HepG2 (cell line): ENCODE results near the gene BCAS1. TPM values are rescaled to one million over a fixed set of nuclear protein-coding genes. Genes with fewer than 3 reads are reported as not detected.

ENCODE experiments used
- BORCS8-MEF2B ChIP-seq: sonication (generic); formaldehyde crosslinking; IDR thresholded peaks from 2 replicates; pipeline ENCODE4 v1.8.0; 2022; ENCODE audit warnings: mild to moderate bottlenecking, missing genetic modification reagents
- CBX1 ChIP-seq: IDR thresholded peaks from one replicate; pipeline ENCODE4 v1.6.1; 2016; ENCODE audit warnings: antibody characterized with exemption, low read depth
- CC2D1A ChIP-seq: sonication (generic); formaldehyde crosslinking; IDR thresholded peaks from 2 replicates; pipeline ENCODE4 v1.8.1; 2023; ENCODE audit warnings: mild to moderate bottlenecking, missing genetic modification reagents
- FIP1L1 ChIP-seq: fragments of 200-400 bp; formaldehyde crosslinking; IDR thresholded peaks from 2 replicates; pipeline ENCODE4 v1.6.1; 2018; ENCODE audit warnings: low read depth, mild to moderate bottlenecking, low read length, moderate library complexity, borderline replicate concordance; ENCODE audit not compliant: insufficient read depth
- KDM3A ChIP-seq: IDR thresholded peaks from 2 replicates; pipeline ENCODE4 v1.6.1; 2018; ENCODE audit warnings: low read depth, missing compliant biosample characterization
- MZF1 ChIP-seq: sonication (generic); formaldehyde crosslinking; IDR thresholded peaks from 2 replicates; pipeline ENCODE4 v1.8.1; 2023; ENCODE audit warnings: mild to moderate bottlenecking, missing genetic modification reagents, borderline replicate concordance
- TP53 ChIP-seq: sonication (generic); formaldehyde crosslinking; conservative IDR thresholded peaks from 2 replicates; pipeline ENCODE4 v1.4.0; 2020; ENCODE audit warnings: missing genetic modification reagents
- ZNF17 ChIP-seq: sonication (generic); formaldehyde crosslinking; IDR thresholded peaks from 2 replicates; pipeline ENCODE4 v1.5.0; 2020; ENCODE audit warnings: mild to moderate bottlenecking, missing genetic modification reagents
- ZNF225 ChIP-seq: sonication (generic); formaldehyde crosslinking; IDR thresholded peaks from 2 replicates; pipeline ENCODE4 v1.4.0; 2020; ENCODE audit warnings: mild to moderate bottlenecking, missing genetic modification reagents
- ZNF598 ChIP-seq: sonication (generic); formaldehyde crosslinking; IDR thresholded peaks from 2 replicates; pipeline ENCODE4 v1.5.1; 2020; ENCODE audit warnings: mild to moderate bottlenecking, missing genetic modification reagents, borderline replicate concordance
- ZNF777 ChIP-seq: sonication (generic); formaldehyde crosslinking; IDR thresholded peaks from 2 replicates; pipeline ENCODE4 v1.4.0; 2020; ENCODE audit warnings: missing genetic modification reagents
- polyA plus RNA-seq, 8 experiments: library from polyadenylated mRNA; depleted of rRNA in 3 of 8; stranded (reverse) in 7 of 8; unstranded in 1 of 8; fragments of >200 nt; fragmentation: Illumina TruSeq in 4 of 8; extraction: Trizol in 4 of 8; gene quantifications; 2 replicates each; pipeline versions ENCODE4 v1.2.1 to v1.2.3, GENCODE V29; 2011 to 2016; ENCODE audit warnings: low read depth in 4 of 8, missing spikeins in 1 of 8, mixed read lengths in 1 of 8; ENCODE audit not compliant: insufficient read depth in 1 of 8
- total RNA-seq, 5 experiments: library from RNA; depleted of rRNA; stranded (reverse); fragments of >200 nt; fragmentation: Illumina TruSeq; extraction: Trizol; gene quantifications; 2 replicates each; pipeline ENCODE4 v1.2.3, GENCODE V29; 2016; ENCODE audit warnings: low read depth in 1 of 5
- TF ChIP-seq, protein P1 (sequence below): sonication (generic); formaldehyde crosslinking; IDR thresholded peaks from 2 replicates; pipeline ENCODE4 v1.4.0; 2020; ENCODE audit warnings: missing genetic modification reagents, borderline replicate concordance
- TF ChIP-seq, protein P2 (sequence below): sonication (generic); formaldehyde crosslinking; conservative IDR thresholded peaks from 2 replicates; pipeline ENCODE4 v1.8.0; 2022; ENCODE audit warnings: missing genetic modification reagents
- TF ChIP-seq, protein P3 (sequence below): sonication (generic); formaldehyde crosslinking; IDR thresholded peaks from 2 replicates; pipeline ENCODE4 v1.8.0; 2022; ENCODE audit warnings: mild to moderate bottlenecking, missing genetic modification reagents, borderline replicate concordance
- TF ChIP-seq, protein P4 (sequence below): sonication (generic); formaldehyde crosslinking; IDR thresholded peaks from 2 replicates; pipeline ENCODE4 v1.5.1; 2020; ENCODE audit warnings: mild to moderate bottlenecking, missing genetic modification reagents, moderate library complexity
- TF ChIP-seq, protein P5 (sequence below): sonication (generic); formaldehyde crosslinking; IDR thresholded peaks from 2 replicates; pipeline ENCODE4 v1.5.1; 2020; ENCODE audit warnings: missing genetic modification reagents, mild to moderate bottlenecking, borderline replicate concordance

Gene BCAS1
- total and polyA plus RNA-seq, 2 of the 13 experiments (the other 11 are each of a cell fraction or from before 2014, with no cell fraction given) = 0.55 to 0.91 TPM

DNA sequence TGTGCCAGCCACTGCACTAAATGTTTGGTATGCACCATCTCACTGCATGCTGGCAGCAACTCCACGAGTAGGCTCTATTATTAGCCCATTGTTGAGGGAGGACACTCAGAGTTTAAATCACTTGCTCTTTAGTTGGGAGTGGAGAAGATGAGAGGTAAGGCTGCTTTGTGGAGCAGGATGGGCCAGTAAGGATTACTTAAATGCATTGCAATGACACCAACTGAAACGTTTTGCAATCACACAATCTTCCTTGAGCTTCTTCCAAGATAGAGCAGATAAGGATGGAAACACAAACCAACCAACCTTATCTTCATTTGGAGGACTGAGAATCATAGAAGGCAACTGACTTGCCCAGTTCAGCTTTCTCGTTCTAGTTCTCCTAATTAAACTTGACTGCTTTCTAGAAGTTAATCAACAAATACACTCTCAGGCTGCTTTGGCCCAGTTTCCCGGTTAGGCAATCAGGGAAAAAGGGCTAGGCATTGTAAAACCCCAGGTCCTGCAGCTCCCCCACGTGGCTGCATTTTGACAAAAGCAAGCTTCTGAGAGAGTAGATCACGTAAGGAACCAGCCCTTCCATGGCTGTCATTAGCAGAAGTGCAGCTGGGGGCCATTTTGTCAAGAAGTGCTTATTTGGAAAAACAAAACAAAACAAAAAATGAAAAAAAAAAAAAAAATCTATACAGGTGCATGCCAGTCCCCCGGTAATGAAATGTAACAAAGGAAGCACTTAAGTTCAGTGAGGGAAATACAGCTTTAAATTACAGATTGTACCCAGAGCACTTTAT, 130.6 kb downstream of the BCAS1 start (continued):
- TF ChIP-seq, protein P1, sequence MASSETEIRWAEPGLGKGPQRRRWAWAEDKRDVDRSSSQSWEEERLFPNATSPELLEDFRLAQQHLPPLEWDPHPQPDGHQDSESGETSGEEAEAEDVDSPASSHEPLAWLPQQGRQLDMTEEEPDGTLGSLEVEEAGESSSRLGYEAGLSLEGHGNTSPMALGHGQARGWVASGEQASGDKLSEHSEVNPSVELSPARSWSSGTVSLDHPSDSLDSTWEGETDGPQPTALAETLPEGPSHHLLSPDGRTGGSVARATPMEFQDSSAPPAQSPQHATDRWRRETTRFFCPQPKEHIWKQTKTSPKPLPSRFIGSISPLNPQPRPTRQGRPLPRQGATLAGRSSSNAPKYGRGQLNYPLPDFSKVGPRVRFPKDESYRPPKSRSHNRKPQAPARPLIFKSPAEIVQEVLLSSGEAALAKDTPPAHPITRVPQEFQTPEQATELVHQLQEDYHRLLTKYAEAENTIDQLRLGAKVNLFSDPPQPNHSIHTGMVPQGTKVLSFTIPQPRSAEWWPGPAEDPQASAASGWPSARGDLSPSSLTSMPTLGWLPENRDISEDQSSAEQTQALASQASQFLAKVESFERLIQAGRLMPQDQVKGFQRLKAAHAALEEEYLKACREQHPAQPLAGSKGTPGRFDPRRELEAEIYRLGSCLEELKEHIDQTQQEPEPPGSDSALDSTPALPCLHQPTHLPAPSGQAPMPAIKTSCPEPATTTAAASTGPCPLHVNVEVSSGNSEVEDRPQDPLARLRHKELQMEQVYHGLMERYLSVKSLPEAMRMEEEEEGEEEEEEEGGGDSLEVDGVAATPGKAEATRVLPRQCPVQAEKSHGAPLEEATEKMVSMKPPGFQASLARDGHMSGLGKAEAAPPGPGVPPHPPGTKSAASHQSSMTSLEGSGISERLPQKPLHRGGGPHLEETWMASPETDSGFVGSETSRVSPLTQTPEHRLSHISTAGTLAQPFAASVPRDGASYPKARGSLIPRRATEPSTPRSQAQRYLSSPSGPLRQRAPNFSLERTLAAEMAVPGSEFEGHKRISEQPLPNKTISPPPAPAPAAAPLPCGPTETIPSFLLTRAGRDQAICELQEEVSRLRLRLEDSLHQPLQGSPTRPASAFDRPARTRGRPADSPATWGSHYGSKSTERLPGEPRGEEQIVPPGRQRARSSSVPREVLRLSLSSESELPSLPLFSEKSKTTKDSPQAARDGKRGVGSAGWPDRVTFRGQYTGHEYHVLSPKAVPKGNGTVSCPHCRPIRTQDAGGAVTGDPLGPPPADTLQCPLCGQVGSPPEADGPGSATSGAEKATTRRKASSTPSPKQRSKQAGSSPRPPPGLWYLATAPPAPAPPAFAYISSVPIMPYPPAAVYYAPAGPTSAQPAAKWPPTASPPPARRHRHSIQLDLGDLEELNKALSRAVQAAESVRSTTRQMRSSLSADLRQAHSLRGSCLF (CRISPR knock-in tag) = no peak
- peak; percentile 55 for TF ChIP-seq CBX1
- TF ChIP-seq TP53 (CRISPR knock-in tag) = no peak
- TF ChIP-seq, protein P2, sequence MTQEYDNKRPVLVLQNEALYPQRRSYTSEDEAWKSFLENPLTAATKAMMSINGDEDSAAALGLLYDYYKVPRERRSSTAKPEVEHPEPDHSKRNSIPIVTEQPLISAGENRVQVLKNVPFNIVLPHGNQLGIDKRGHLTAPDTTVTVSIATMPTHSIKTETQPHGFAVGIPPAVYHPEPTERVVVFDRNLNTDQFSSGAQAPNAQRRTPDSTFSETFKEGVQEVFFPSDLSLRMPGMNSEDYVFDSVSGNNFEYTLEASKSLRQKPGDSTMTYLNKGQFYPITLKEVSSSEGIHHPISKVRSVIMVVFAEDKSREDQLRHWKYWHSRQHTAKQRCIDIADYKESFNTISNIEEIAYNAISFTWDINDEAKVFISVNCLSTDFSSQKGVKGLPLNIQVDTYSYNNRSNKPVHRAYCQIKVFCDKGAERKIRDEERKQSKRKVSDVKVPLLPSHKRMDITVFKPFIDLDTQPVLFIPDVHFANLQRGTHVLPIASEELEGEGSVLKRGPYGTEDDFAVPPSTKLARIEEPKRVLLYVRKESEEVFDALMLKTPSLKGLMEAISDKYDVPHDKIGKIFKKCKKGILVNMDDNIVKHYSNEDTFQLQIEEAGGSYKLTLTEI (CRISPR knock-in tag) = no peak
- no peak for TF ChIP-seq CC2D1A (CRISPR knock-in tag)
- no peak; the same call in 1 of the 2 replicates for TF ChIP-seq ZNF225 (CRISPR knock-in tag)
- TF ChIP-seq, protein P3, sequence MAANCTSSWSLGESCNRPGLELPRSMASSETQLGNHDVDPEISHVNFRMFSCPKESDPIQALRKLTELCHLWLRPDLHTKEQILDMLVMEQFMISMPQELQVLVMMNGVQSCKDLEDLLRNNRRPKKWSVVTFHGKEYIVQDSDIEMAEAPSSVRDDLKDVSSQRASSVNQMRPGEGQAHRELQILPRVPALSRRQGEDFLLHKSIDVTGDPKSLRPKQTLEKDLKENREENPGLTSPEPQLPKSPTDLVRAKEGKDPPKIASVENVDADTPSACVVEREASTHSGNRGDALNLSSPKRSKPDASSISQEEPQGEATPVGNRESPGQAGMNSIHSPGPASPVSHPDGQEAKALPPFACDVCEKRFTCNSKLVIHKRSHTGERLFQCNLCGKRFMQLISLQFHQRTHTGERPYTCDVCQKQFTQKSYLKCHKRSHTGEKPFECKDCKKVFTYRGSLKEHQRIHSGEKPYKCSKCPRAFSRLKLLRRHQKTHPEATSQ (CRISPR knock-in tag) = peak; percentile 80; the same call in 1 of the 2 replicates
- TF ChIP-seq FIP1L1 = no peak
- no peak for TF ChIP-seq KDM3A
- TF ChIP-seq, protein P4, sequence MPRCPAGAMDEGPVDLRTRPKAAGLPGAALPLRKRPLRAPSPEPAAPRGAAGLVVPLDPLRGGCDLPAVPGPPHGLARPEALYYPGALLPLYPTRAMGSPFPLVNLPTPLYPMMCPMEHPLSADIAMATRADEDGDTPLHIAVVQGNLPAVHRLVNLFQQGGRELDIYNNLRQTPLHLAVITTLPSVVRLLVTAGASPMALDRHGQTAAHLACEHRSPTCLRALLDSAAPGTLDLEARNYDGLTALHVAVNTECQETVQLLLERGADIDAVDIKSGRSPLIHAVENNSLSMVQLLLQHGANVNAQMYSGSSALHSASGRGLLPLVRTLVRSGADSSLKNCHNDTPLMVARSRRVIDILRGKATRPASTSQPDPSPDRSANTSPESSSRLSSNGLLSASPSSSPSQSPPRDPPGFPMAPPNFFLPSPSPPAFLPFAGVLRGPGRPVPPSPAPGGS = no peak
- TF ChIP-seq, protein P5, sequence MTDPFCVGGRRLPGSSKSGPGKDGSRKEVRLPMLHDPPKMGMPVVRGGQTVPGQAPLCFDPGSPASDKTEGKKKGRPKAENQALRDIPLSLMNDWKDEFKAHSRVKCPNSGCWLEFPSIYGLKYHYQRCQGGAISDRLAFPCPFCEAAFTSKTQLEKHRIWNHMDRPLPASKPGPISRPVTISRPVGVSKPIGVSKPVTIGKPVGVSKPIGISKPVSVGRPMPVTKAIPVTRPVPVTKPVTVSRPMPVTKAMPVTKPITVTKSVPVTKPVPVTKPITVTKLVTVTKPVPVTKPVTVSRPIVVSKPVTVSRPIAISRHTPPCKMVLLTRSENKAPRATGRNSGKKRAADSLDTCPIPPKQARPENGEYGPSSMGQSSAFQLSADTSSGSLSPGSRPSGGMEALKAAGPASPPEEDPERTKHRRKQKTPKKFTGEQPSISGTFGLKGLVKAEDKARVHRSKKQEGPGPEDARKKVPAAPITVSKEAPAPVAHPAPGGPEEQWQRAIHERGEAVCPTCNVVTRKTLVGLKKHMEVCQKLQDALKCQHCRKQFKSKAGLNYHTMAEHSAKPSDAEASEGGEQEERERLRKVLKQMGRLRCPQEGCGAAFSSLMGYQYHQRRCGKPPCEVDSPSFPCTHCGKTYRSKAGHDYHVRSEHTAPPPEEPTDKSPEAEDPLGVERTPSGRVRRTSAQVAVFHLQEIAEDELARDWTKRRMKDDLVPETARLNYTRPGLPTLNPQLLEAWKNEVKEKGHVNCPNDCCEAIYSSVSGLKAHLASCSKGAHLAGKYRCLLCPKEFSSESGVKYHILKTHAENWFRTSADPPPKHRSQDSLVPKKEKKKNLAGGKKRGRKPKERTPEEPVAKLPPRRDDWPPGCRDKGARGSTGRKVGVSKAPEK (CRISPR knock-in tag) = no peak
- TF ChIP-seq ZNF17 (CRISPR knock-in tag) = no peak
- no peak for TF ChIP-seq ZNF598 (CRISPR knock-in tag)
- TF ChIP-seq MZF1 (CRISPR knock-in tag) = no peak
- TF ChIP-seq BORCS8-MEF2B (CRISPR knock-in tag) = peak; percentile 81; the same call in 1 of the 2 replicates
- no peak for TF ChIP-seq ZNF777 (CRISPR knock-in tag)
